Measurements from ENCODE around the gene C12orf75. TPM values are rescaled to one million over a fixed set of nuclear protein-coding genes. Genes with fewer than 3 reads are reported as not detected.

C12orf75 gene
- total RNA-seq, result 87.8 and 93.4 TPM in 2 replicates

GRCh38 chr12:105330283-105330930, at the start of gene C12orf75:
Gene C12orf75, plus strand, starts transcription at chr12:105330691. Its CDS starts 201 bp downstream, at chr12:105330892.
- peaks cover 6% of the 10 kb centered on the region for H3K36me3 Mint-ChIP-seq (ENCODE audit: low read depth)
- peak within 1 kb of the TSS; percentile 87 for H3K4me3 Mint-ChIP-seq
- H3K27ac Mint-ChIP-seq, result peak within 1 kb of the TSS; percentile 91
- intact Hi-C loops (cut with micrococcal nuclease), result loop anchor here (1.0 to 10.0 kb wide), 12 partner anchors 26 to 1403 kb away; partner anchors contain the start of genes APPL2, EID3, HCFC2 and NFYB
- H3K9me3 Mint-ChIP-seq, result no peaks in the 10 kb centered on the region
- H3K4me1 Mint-ChIP-seq (ENCODE audit: low read depth), result peaks cover 83% of the 10 kb centered on the region
- H3K27me3 Mint-ChIP-seq (ENCODE audit: insufficient read depth), result no peaks in the 10 kb centered on the region
- peak; percentile 93 for DNase-seq (ENCODE audit: low spot score)

GRCh38 chr12:105280966-105281693, 49.4 kb upstream of the C12orf75 start:
- no peak for DNase-seq (ENCODE audit: low spot score)
- H3K4me3 Mint-ChIP-seq, result no peak overlapping the region
- H3K9me3 Mint-ChIP-seq, result no peaks in the 10 kb centered on the region
- no peaks in the 10 kb centered on the region for H3K4me1 Mint-ChIP-seq (ENCODE audit: low read depth)
- H3K36me3 Mint-ChIP-seq (ENCODE audit: low read depth), result no peaks in the 10 kb centered on the region
- no peak overlapping the region for H3K27ac Mint-ChIP-seq
- peaks cover 21% of the 10 kb centered on the region for H3K27me3 Mint-ChIP-seq (ENCODE audit: insufficient read depth)
- intact Hi-C loops (cut with micrococcal nuclease), result no loop called here

- intact Hi-C loops (cut with micrococcal nuclease), result no loop called here
- no peaks in the 10 kb centered on the region for H3K4me1 Mint-ChIP-seq (ENCODE audit: low read depth)
- H3K27ac Mint-ChIP-seq, result no peak overlapping the region
- H3K27me3 Mint-ChIP-seq (ENCODE audit: insufficient read depth), result peaks cover 21% of the 10 kb centered on the region
- no peak for DNase-seq (ENCODE audit: low spot score)
- H3K36me3 Mint-ChIP-seq (ENCODE audit: low read depth), result no peaks in the 10 kb centered on the region
- H3K9me3 Mint-ChIP-seq, result no peaks in the 10 kb centered on the region
- H3K4me3 Mint-ChIP-seq, result no peak overlapping the region
Observed at GRCh38 chr12:105281694-105282049, 48.8 kb upstream of the C12orf75 start.

GRCh38 chr12:105285378-105285777, 45.1 kb upstream of the C12orf75 start:
- Mint-ChIP-seq H3K27ac (no peak overlapping the region), H3K36me3 (ENCODE audit: low read depth) (no peaks in the 10 kb centered on the region), H3K4me1 (ENCODE audit: low read depth) (no peaks in the 10 kb centered on the region), H3K27me3 (ENCODE audit: insufficient read depth) (peaks cover 19% of the 10 kb centered on the region), H3K4me3 (no peak overlapping the region), H3K9me3 (no peaks in the 10 kb centered on the region)
- intact Hi-C loops (cut with micrococcal nuclease), result no loop called here
- DNase-seq (ENCODE audit: low spot score), result no peak

- intact Hi-C loops (cut with micrococcal nuclease), result no loop called here
Observed at GRCh38 chr12:105287408-105287807, 43.1 kb upstream of the C12orf75 start.

GRCh38 chr12:105288311-105288996, 42.0 kb upstream of the C12orf75 start:
- H3K9me3 Mint-ChIP-seq, result no peaks in the 10 kb centered on the region
- no peaks in the 10 kb centered on the region for H3K4me1 Mint-ChIP-seq (ENCODE audit: low read depth)
- H3K4me3 Mint-ChIP-seq, result no peak overlapping the region
- peaks cover 20% of the 10 kb centered on the region for H3K27me3 Mint-ChIP-seq (ENCODE audit: insufficient read depth)
- H3K27ac Mint-ChIP-seq, result no peak overlapping the region
- intact Hi-C loops (cut with micrococcal nuclease), result no loop called here
- H3K36me3 Mint-ChIP-seq (ENCODE audit: low read depth), result no peaks in the 10 kb centered on the region
- no peak for DNase-seq (ENCODE audit: low spot score)

More at GRCh38 chr12:105287408-105287807, 43.1 kb upstream of the C12orf75 start:
- H3K27ac Mint-ChIP-seq, result no peak overlapping the region
- no peaks in the 10 kb centered on the region for H3K36me3 Mint-ChIP-seq (ENCODE audit: low read depth)
- DNase-seq (ENCODE audit: low spot score), result no peak
- no peak overlapping the region for H3K4me3 Mint-ChIP-seq
- peaks cover 21% of the 10 kb centered on the region for H3K27me3 Mint-ChIP-seq (ENCODE audit: insufficient read depth)
- H3K4me1 Mint-ChIP-seq (ENCODE audit: low read depth), result no peaks in the 10 kb centered on the region
- H3K9me3 Mint-ChIP-seq, result no peaks in the 10 kb centered on the region

- DNase-seq (ENCODE audit: low spot score), result no peak
Observed at GRCh38 chr12:105289114-105289904, 41.2 kb upstream of the C12orf75 start.

GRCh38 chr12:105291531-105291930, 39.0 kb upstream of the C12orf75 start:
- Mint-ChIP-seq H3K4me3 (no peak overlapping the region), H3K27me3 (ENCODE audit: insufficient read depth) (peaks cover 7% of the 10 kb centered on the region), H3K4me1 (ENCODE audit: low read depth) (no peaks in the 10 kb centered on the region), H3K36me3 (ENCODE audit: low read depth) (no peaks in the 10 kb centered on the region), H3K27ac (no peak overlapping the region), H3K9me3 (no peaks in the 10 kb centered on the region)
- DNase-seq (ENCODE audit: low spot score), result no peak
- intact Hi-C loops (cut with micrococcal nuclease), result loop anchor here (5.0 kb wide), 1 partner anchor 36 kb away; no protein-coding TSS in a partner anchor

More at GRCh38 chr12:105289114-105289904, 41.2 kb upstream of the C12orf75 start:
- Mint-ChIP-seq H3K9me3 (no peaks in the 10 kb centered on the region), H3K4me3 (no peak overlapping the region), H3K36me3 (ENCODE audit: low read depth) (no peaks in the 10 kb centered on the region), H3K27ac (no peak overlapping the region), H3K27me3 (ENCODE audit: insufficient read depth) (peaks cover 11% of the 10 kb centered on the region), H3K4me1 (ENCODE audit: low read depth) (no peaks in the 10 kb centered on the region)
- intact Hi-C loops (cut with micrococcal nuclease), result no loop called here

- Mint-ChIP-seq H3K9me3 (peaks cover 4% of the 10 kb centered on the region), H3K27ac (no peak overlapping the region), H3K36me3 (ENCODE audit: low read depth) (no peaks in the 10 kb centered on the region), H3K27me3 (ENCODE audit: insufficient read depth) (peaks cover 5% of the 10 kb centered on the region), H3K4me1 (ENCODE audit: low read depth) (no peaks in the 10 kb centered on the region), H3K4me3 (no peak overlapping the region)
- DNase-seq (ENCODE audit: low spot score), result no peak
- intact Hi-C loops (cut with micrococcal nuclease), result loop anchor here (5.0 kb wide), 1 partner anchor 35 kb away; no protein-coding TSS in a partner anchor
Observed at GRCh38 chr12:105292705-105293104, 37.8 kb upstream of the C12orf75 start.

GRCh38 chr12:105293187-105293586, 37.3 kb upstream of the C12orf75 start:
- peaks cover 9% of the 10 kb centered on the region for H3K9me3 Mint-ChIP-seq
- no peaks in the 10 kb centered on the region for H3K36me3 Mint-ChIP-seq (ENCODE audit: low read depth)
- no peaks in the 10 kb centered on the region for H3K4me1 Mint-ChIP-seq (ENCODE audit: low read depth)
- intact Hi-C loops (cut with micrococcal nuclease), result loop anchor here (5.0 kb wide), 1 partner anchor 34 kb away; no protein-coding TSS in a partner anchor
- peaks cover 5% of the 10 kb centered on the region for H3K27me3 Mint-ChIP-seq (ENCODE audit: insufficient read depth)
- no peak overlapping the region for H3K4me3 Mint-ChIP-seq
- no peak overlapping the region for H3K27ac Mint-ChIP-seq
- no peak for DNase-seq (ENCODE audit: low spot score)

- Mint-ChIP-seq H3K9me3 (peaks cover 17% of the 10 kb centered on the region), H3K4me3 (no peak overlapping the region), H3K27ac (no peak overlapping the region), H3K36me3 (ENCODE audit: low read depth) (peaks cover 1% of the 10 kb centered on the region), H3K4me1 (ENCODE audit: low read depth) (no peaks in the 10 kb centered on the region), H3K27me3 (ENCODE audit: insufficient read depth) (peaks cover 5% of the 10 kb centered on the region)
- intact Hi-C loops (cut with micrococcal nuclease), result loop anchor here (5.0 kb wide), 1 partner anchor 33 kb away; no protein-coding TSS in a partner anchor
- no peak for DNase-seq (ENCODE audit: low spot score)
Observed at GRCh38 chr12:105294161-105294560, 36.3 kb upstream of the C12orf75 start.

- no peak overlapping the region for H3K4me3 Mint-ChIP-seq
- no peaks in the 10 kb centered on the region for H3K4me1 Mint-ChIP-seq (ENCODE audit: low read depth)
- H3K9me3 Mint-ChIP-seq, result peaks cover 22% of the 10 kb centered on the region
- DNase-seq (ENCODE audit: low spot score), result no peak
- peaks cover 1% of the 10 kb centered on the region for H3K36me3 Mint-ChIP-seq (ENCODE audit: low read depth)
- intact Hi-C loops (cut with micrococcal nuclease), result loop anchor here (5.0 kb wide), 1 partner anchor 32 kb away; no protein-coding TSS in a partner anchor
- H3K27me3 Mint-ChIP-seq (ENCODE audit: insufficient read depth), result peaks cover 5% of the 10 kb centered on the region
- H3K27ac Mint-ChIP-seq, result no peak overlapping the region
Observed at GRCh38 chr12:105294886-105295479, 35.5 kb upstream of the C12orf75 start.

Data from activated T-helper 1 cell treated with anti-CD3 and anti-CD28 coated beads, Interleukin-12 subunit alpha, Interleukin-12 subunit beta, Interleukin-2, Interleukin-4 antibody, amounts not matched to agents 30 ng/mL and 10 ng/mL and 1 ng/mL, durations not matched to agents 14 hours and 24 hours and 36 hours (primary cell).